Neural progenitor cell (in vitro differentiated cells): ENCODE measurements around the gene XPNPEP1. TPM values are rescaled to one million over a fixed set of nuclear protein-coding genes. Genes with fewer than 3 reads are reported as not detected.

ENCODE experiments used
- DNase-seq: peaks from one replicate; pipeline ENCODE4 v3.0.0-alpha.2; 2016; ENCODE audit warnings: low spot score
- H2AFZ ChIP-seq: fragments of 200-600 bp; sonication (generic); replicated peaks from 2 replicates; pipeline ENCODE4 v1.6.1; 2016; ENCODE audit warnings: antibody characterized with exemption
- H3F3A ChIP-seq: fragments of 200-600 bp; sonication (generic); 2 replicates; pipeline ENCODE4 v1.6.1; 2016; ENCODE audit warnings: antibody characterized with exemption, low read depth
- H3K27ac ChIP-seq: fragments of 200-600 bp; sonication (generic); 2 replicates; pipeline ENCODE4 v1.5.1; 2016; ENCODE audit warnings: mild to moderate bottlenecking
- H3K27me3 ChIP-seq: fragments of 200-600 bp; sonication (generic); 2 replicates; pipeline ENCODE4 v1.6.1; 2016; ENCODE audit warnings: mild to moderate bottlenecking, moderate library complexity
- H3K36me3 ChIP-seq: fragments of 200-600 bp; sonication (generic); 2 replicates; pipeline ENCODE4 v1.5.1; 2016
- H3K4me1 ChIP-seq: fragments of 200-600 bp; sonication (generic); 2 replicates; pipeline ENCODE4 v1.6.1; 2016; ENCODE audit warnings: mixed run types
- H3K4me2 ChIP-seq: fragments of 200-600 bp; sonication (generic); 2 replicates; pipeline ENCODE4 v1.6.1; 2016
- H3K4me3 ChIP-seq: fragments of 200-600 bp; sonication (generic); 2 replicates; pipeline ENCODE4 v1.5.1; 2016
- H3K79me2 ChIP-seq: fragments of 200-600 bp; sonication (generic); 2 replicates; pipeline ENCODE4 v1.6.1; 2016; ENCODE audit warnings: low read depth
- H3K9ac ChIP-seq: fragments of 200-600 bp; sonication (generic); 2 replicates; pipeline ENCODE4 v1.6.1; 2016
- H3K9me3 ChIP-seq: fragments of 200-600 bp; sonication (generic); 2 replicates; pipeline ENCODE4 v1.5.1; 2016; ENCODE audit warnings: low read depth
- H4K20me1 ChIP-seq: fragments of 200-600 bp; sonication (generic); 2 replicates; pipeline ENCODE4 v1.6.1; 2016; ENCODE audit warnings: low read depth
- H3K27ac Mint-ChIP-seq: 3 replicates; pipeline ENCODE4 v1.8.0; 2021; ENCODE audit warnings: mixed read lengths
- H3K27me3 Mint-ChIP-seq: 2 replicates; pipeline ENCODE4 v1.8.0; 2022; ENCODE audit warnings: low read depth, mild to moderate bottlenecking, inconsistent platforms, moderate library complexity, mixed read lengths; ENCODE audit not compliant: insufficient read depth
- H3K36me3 Mint-ChIP-seq: 3 replicates; pipeline ENCODE4 v1.8.0; 2021; ENCODE audit warnings: mixed read lengths
- H3K4me1 Mint-ChIP-seq: 3 replicates; pipeline ENCODE4 v1.8.0; 2021; ENCODE audit warnings: mixed read lengths
- H3K4me3 Mint-ChIP-seq: 3 replicates; pipeline ENCODE4 v1.8.0; 2021; ENCODE audit warnings: mild to moderate bottlenecking, moderate library complexity, mixed read lengths
- H3K9me3 Mint-ChIP-seq: 3 replicates; pipeline ENCODE4 v1.8.0; 2020; ENCODE audit warnings: mixed read lengths
- EZH2 ChIP-seq: fragments of 200-600 bp; sonication (generic); IDR thresholded peaks from 2 replicates; pipeline ENCODE4 v1.6.1; 2017; ENCODE audit warnings: antibody characterized with exemption, mild to moderate bottlenecking, moderate library complexity
- EZH2phosphoT487 ChIP-seq: fragments of 200-600 bp; sonication (generic); IDR thresholded peaks from 2 replicates; pipeline ENCODE4 v1.6.1; 2017; ENCODE audit warnings: antibody characterized with exemption
- total RNA-seq: library from RNA; depleted of rRNA; stranded (reverse); fragments of >200 nt; gene quantifications from 2 replicates; pipeline ENCODE4 v1.2.3, GENCODE V29; 2015; ENCODE audit warnings: low replicate concordance
- TF ChIP-seq, protein P1 (sequence below): fragments of 200-600 bp; sonication (generic); IDR thresholded peaks from 2 replicates; pipeline ENCODE4 v1.5.1; 2017; ENCODE audit warnings: antibody characterized with exemption, mild to moderate bottlenecking

XPNPEP1 gene
- total RNA-seq, 1 donor from 2014 or later = 113 TPM

DNA sequence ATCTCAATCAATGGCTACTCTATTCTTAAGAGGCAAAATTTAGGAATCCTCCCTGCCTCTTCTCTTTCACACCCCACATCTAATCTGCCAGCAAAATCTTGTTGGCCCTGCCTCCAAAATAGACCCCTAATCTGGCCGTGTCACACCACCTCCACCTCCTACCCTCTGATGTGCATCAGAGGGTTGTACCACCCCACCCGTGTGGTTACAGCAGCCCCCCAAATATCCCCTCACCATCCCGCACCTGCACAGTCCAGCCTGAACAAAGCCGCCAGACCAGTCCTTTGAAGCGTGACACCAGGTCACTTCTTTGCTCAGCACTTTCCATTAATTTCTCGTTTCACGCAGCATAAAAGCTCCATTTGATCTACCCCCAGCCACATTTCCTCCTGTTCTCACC is 776 bp upstream of the XPNPEP1 start:
- Histone ChIP-seq H3K27me3 (peaks cover 15% of the 10 kb centered on the region), H3K9me3 (no peaks in the 10 kb centered on the region), H3K4me3 (peak overlapping the region; percentile 76), H3K4me1 (peaks cover 15% of the 10 kb centered on the region), H3K27ac (no peak overlapping the region), H4K20me1 (no peaks in the 10 kb centered on the region), H3K9ac (no peak overlapping the region), H3K4me2 (peak overlapping the region; percentile 80), H3K36me3 (no peaks in the 10 kb centered on the region), H3F3A (peaks cover 3% of the 10 kb centered on the region), H2AFZ (peak overlapping the region; percentile 94), H3K79me2 (peaks cover 26% of the 10 kb centered on the region)
- no peak for TF ChIP-seq EZH2
- TF ChIP-seq, protein P1, sequence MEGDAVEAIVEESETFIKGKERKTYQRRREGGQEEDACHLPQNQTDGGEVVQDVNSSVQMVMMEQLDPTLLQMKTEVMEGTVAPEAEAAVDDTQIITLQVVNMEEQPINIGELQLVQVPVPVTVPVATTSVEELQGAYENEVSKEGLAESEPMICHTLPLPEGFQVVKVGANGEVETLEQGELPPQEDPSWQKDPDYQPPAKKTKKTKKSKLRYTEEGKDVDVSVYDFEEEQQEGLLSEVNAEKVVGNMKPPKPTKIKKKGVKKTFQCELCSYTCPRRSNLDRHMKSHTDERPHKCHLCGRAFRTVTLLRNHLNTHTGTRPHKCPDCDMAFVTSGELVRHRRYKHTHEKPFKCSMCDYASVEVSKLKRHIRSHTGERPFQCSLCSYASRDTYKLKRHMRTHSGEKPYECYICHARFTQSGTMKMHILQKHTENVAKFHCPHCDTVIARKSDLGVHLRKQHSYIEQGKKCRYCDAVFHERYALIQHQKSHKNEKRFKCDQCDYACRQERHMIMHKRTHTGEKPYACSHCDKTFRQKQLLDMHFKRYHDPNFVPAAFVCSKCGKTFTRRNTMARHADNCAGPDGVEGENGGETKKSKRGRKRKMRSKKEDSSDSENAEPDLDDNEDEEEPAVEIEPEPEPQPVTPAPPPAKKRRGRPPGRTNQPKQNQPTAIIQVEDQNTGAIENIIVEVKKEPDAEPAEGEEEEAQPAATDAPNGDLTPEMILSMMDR = no peak
- TF ChIP-seq EZH2phosphoT487 = no peak
- Mint-ChIP-seq H3K9me3 (no peaks in the 10 kb centered on the region), H3K27me3 (peaks cover 3% of the 10 kb centered on the region), H3K4me1 (peaks cover 28% of the 10 kb centered on the region), H3K36me3 (peaks cover 11% of the 10 kb centered on the region), H3K4me3 (peak overlapping the region; percentile 72), H3K27ac (peak overlapping the region; percentile 8)
- DNase-seq = no peak

DNA sequence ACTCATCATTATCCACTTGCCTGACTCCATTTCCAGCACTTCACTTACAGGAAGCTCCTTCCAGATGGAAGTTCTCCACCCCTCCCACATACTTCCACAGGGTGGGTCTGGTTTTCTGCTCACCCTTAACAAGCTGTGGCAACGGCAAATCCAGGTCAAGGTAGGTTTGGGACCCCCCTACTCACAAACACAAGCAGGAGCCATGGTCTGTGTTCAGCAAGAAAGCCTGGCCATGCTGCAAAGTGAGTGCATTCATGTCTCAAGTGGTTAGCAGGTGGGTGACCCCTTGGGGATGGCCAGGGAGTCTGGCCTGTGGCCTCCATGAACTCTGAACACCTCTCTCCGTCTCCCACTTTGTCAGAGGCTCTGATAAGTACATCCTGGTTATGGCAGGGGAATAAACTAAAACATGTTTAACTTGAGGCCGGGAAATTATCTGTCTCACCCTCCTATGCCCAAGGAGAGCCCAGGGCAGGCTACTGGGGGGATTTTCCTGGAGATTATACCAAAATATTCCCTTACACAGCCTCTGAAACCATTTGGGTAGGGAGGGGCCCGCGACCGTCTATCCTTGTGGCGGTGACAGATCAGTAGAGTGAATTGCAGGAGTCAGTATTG is 844 bp downstream of the XPNPEP1 start:
- no peaks in the 10 kb centered on the region for H4K20me1 ChIP-seq
- H3K27me3 ChIP-seq = peaks cover 15% of the 10 kb centered on the region
- no peaks in the 10 kb centered on the region for H3K36me3 ChIP-seq
- no peak overlapping the region for H3K27ac ChIP-seq
- Mint-ChIP-seq H3K4me3 (peak overlapping the region; percentile 90), H3K27me3 (peaks cover 3% of the 10 kb centered on the region), H3K27ac (peak overlapping the region; percentile 30), H3K4me1 (peaks cover 28% of the 10 kb centered on the region), H3K9me3 (no peaks in the 10 kb centered on the region), H3K36me3 (peaks cover 13% of the 10 kb centered on the region)
- no peak for DNase-seq
- H2AFZ ChIP-seq = no peak overlapping the region
- H3F3A ChIP-seq = peaks cover 3% of the 10 kb centered on the region
- peaks cover 15% of the 10 kb centered on the region for H3K4me1 ChIP-seq
- peak overlapping the region; percentile 80 for H3K4me2 ChIP-seq
- peaks cover 37% of the 10 kb centered on the region for H3K79me2 ChIP-seq
- no peaks in the 10 kb centered on the region for H3K9me3 ChIP-seq
- TF ChIP-seq EZH2phosphoT487 (no peak), EZH2 (no peak)
- TF ChIP-seq, protein P1 = no peak
- H3K4me3 ChIP-seq = peak overlapping the region; percentile 76
- no peak overlapping the region for H3K9ac ChIP-seq

DNA sequence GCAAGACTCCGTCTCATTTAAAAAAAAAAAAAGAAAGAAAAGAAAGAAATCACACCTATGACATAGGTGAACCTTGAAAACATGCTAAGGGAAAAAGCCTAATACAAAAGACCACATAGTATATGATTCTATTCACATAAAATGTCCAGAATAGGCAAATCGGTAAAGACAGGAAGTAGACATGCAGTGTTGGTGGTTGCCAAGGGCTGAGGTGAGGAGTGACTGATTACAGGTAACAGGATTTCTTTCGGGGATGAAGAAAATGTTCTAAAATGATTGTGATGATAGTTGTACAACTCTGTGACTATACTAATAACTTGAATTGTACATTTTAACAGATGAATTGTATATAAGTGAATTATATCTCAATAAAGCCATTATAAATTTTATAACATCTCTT is 3.3 kb downstream of the XPNPEP1 start:
- Mint-ChIP-seq H3K36me3 (peaks cover 33% of the 10 kb centered on the region), H3K4me3 (no peak overlapping the region), H3K27ac (no peak overlapping the region), H3K4me1 (peaks cover 28% of the 10 kb centered on the region), H3K27me3 (peaks cover 2% of the 10 kb centered on the region), H3K9me3 (peaks cover 11% of the 10 kb centered on the region)
- H3K4me1 ChIP-seq = peaks cover 14% of the 10 kb centered on the region
- H4K20me1 ChIP-seq = no peaks in the 10 kb centered on the region
- H3K27ac ChIP-seq = no peak overlapping the region
- peaks cover 4% of the 10 kb centered on the region for H3K36me3 ChIP-seq
- H3K27me3 ChIP-seq = peaks cover 15% of the 10 kb centered on the region
- H2AFZ ChIP-seq = no peak overlapping the region
- H3F3A ChIP-seq = peaks cover 3% of the 10 kb centered on the region
- TF ChIP-seq EZH2phosphoT487 = no peak
- no peak for TF ChIP-seq EZH2
- TF ChIP-seq, protein P1 = no peak
- H3K9ac ChIP-seq = no peak overlapping the region
- H3K4me3 ChIP-seq = no peak overlapping the region
- H3K9me3 ChIP-seq = no peaks in the 10 kb centered on the region
- peaks cover 59% of the 10 kb centered on the region for H3K79me2 ChIP-seq
- no peak for DNase-seq
- H3K4me2 ChIP-seq = no peak overlapping the region
